ENCODE measurements around the gene SPIRE2.

The SPIRE2 gene

GRCh38 chr16:89827383-89828198 lies 684 bp upstream of the SPIRE2 start:
- no peaks in the 10 kb centered on the region for H3K9me3 ChIP-seq (ENCODE audit: control insufficient read depth, low read length)
- 10% methylated on average over 34 of the region's 43 CpGs for WGBS
- no peak overlapping the region for H3K23ac ChIP-seq (ENCODE audit: low read length in 2 of 2)
- DNase-seq = peak; percentile 91
- H2BK120ac ChIP-seq (ENCODE audit: low read depth, low read length) = peak overlapping the region; percentile 83
- H2AFZ ChIP-seq (ENCODE audit: low read depth, low read length) = peak overlapping the region; percentile 33
- no peak overlapping the region for H2BK5ac ChIP-seq (ENCODE audit: low read depth, low read length, poor library complexity, severe bottlenecking)
- H3K36me3 ChIP-seq (ENCODE audit: control insufficient read depth in 1 of 2, insufficient read depth in 2 of 2, low read depth in 1 of 2, low read length in 2 of 2) = peaks cover 0 to 4% of the 10 kb centered on the region in 2 experiments
- H3K9ac ChIP-seq (ENCODE audit: low read length) = peak overlapping the region; percentile 85
- H2BK12ac ChIP-seq (ENCODE audit: low read length in 2 of 2) = no peak overlapping the region
- no peak overlapping the region for H3K27ac ChIP-seq (ENCODE audit: low read length, poor library complexity, severe bottlenecking)
- peak overlapping the region; percentile 54 to 66 for H3K18ac ChIP-seq (ENCODE audit: low read depth in 1 of 2, low read length in 2 of 2)
- H3K4ac ChIP-seq (ENCODE audit: low read depth in 1 of 2, low read length in 2 of 2) = peak overlapping the region in 1 of 2 experiments; percentile 11
- H2BK15ac ChIP-seq (ENCODE audit: low read depth, poor library complexity, severe bottlenecking) = peak overlapping the region; percentile 67
- H3K4me1 ChIP-seq (ENCODE audit: control insufficient read depth, insufficient read depth, low read depth, low read length) = peaks cover 17% of the 10 kb centered on the region
- H3K79me1 ChIP-seq (replicated peaks; ENCODE audit: low read length, poor library complexity, severe bottlenecking) = no peaks in the 10 kb centered on the region
- H2AK5ac ChIP-seq (ENCODE audit: low read length, severe bottlenecking) = no peak overlapping the region
- H3K4me2 ChIP-seq (ENCODE audit: low read length, poor library complexity, severe bottlenecking) = peak overlapping the region; percentile 87
- peak overlapping the region; percentile 65 for H4K91ac ChIP-seq (ENCODE audit: low read length)
- no peak overlapping the region for H3K14ac ChIP-seq (ENCODE audit: low read length in 2 of 2)
- no peaks in the 10 kb centered on the region for H3K27me3 ChIP-seq (ENCODE audit: control insufficient read depth in 1 of 2, insufficient read depth in 1 of 2, low read length in 2 of 2)
- H4K8ac ChIP-seq (ENCODE audit: low read length) = peak overlapping the region; percentile 49
- peak overlapping the region; percentile 66 to 81 for H3K4me3 ChIP-seq (ENCODE audit: insufficient read depth in 1 of 2, low read depth in 1 of 2, low read length in 2 of 2)

- Histone ChIP-seq H3K9ac (ENCODE audit: low read length) (peak overlapping the region; percentile 41), H3K4me3 (ENCODE audit: insufficient read depth in 1 of 2, low read depth in 1 of 2, low read length in 2 of 2) (peak overlapping the region; percentile 66 to 73), H3K4ac (ENCODE audit: low read depth in 1 of 2, low read length in 2 of 2) (no peak overlapping the region), H3K4me1 (ENCODE audit: control insufficient read depth, insufficient read depth, low read depth, low read length) (peaks cover 19% of the 10 kb centered on the region), H3K79me1 (replicated peaks; ENCODE audit: low read length, poor library complexity, severe bottlenecking) (no peaks in the 10 kb centered on the region), H4K8ac (ENCODE audit: low read length) (no peak overlapping the region), H3K14ac (ENCODE audit: low read length in 2 of 2) (no peak overlapping the region), H3K18ac (ENCODE audit: low read depth in 1 of 2, low read length in 2 of 2) (peak overlapping the region in 1 of 2 experiments; percentile 29), H3K4me2 (ENCODE audit: low read length, poor library complexity, severe bottlenecking) (peak overlapping the region; percentile 93), H3K27me3 (ENCODE audit: control insufficient read depth in 1 of 2, insufficient read depth in 1 of 2, low read length in 2 of 2) (no peaks in the 10 kb centered on the region), H3K23ac (ENCODE audit: low read length in 2 of 2) (no peak overlapping the region), H2BK120ac (ENCODE audit: low read depth, low read length) (no peak overlapping the region), H2AFZ (ENCODE audit: low read depth, low read length) (no peak overlapping the region), H3K27ac (ENCODE audit: low read length, poor library complexity, severe bottlenecking) (no peak overlapping the region), H4K91ac (ENCODE audit: low read length) (no peak overlapping the region), H2BK15ac (ENCODE audit: low read depth, poor library complexity, severe bottlenecking) (no peak overlapping the region), H2BK5ac (ENCODE audit: low read depth, low read length, poor library complexity, severe bottlenecking) (no peak overlapping the region), H3K9me3 (ENCODE audit: control insufficient read depth, low read length) (no peaks in the 10 kb centered on the region), H2BK12ac (ENCODE audit: low read length in 2 of 2) (no peak overlapping the region), H2AK5ac (ENCODE audit: low read length, severe bottlenecking) (no peak overlapping the region), H3K36me3 (ENCODE audit: control insufficient read depth in 1 of 2, insufficient read depth in 2 of 2, low read depth in 1 of 2, low read length in 2 of 2) (peaks cover 0 to 7% of the 10 kb centered on the region in 2 experiments)
- 19% methylated on average over 21 of the region's 26 CpGs for WGBS
- no peak for DNase-seq
These were observed 775 bp downstream of the SPIRE2 start for GRCh38 chr16:89828870-89829629.

GRCh38 chr16:89829630-89830437 lies 1.6 kb downstream of the SPIRE2 start:
- no peak overlapping the region for H3K27ac ChIP-seq (ENCODE audit: low read length, poor library complexity, severe bottlenecking)
- WGBS = 86% methylated on average over 17 of the region's 17 CpGs
- no peak overlapping the region for H3K4me2 ChIP-seq (ENCODE audit: low read length, poor library complexity, severe bottlenecking)
- no peak for DNase-seq
- no peak overlapping the region for H4K8ac ChIP-seq (ENCODE audit: low read length)
- H2BK120ac ChIP-seq (ENCODE audit: low read depth, low read length) = no peak overlapping the region
- no peak overlapping the region for H2BK12ac ChIP-seq (ENCODE audit: low read length in 2 of 2)
- no peak overlapping the region for H2AK5ac ChIP-seq (ENCODE audit: low read length, severe bottlenecking)
- no peaks in the 10 kb centered on the region for H3K27me3 ChIP-seq (ENCODE audit: control insufficient read depth in 1 of 2, insufficient read depth in 1 of 2, low read length in 2 of 2)
- H2BK5ac ChIP-seq (ENCODE audit: low read depth, low read length, poor library complexity, severe bottlenecking) = no peak overlapping the region
- H3K36me3 ChIP-seq (ENCODE audit: control insufficient read depth in 1 of 2, insufficient read depth in 2 of 2, low read depth in 1 of 2, low read length in 2 of 2) = peaks cover 0 to 7% of the 10 kb centered on the region in 2 experiments
- no peak overlapping the region for H4K91ac ChIP-seq (ENCODE audit: low read length)
- no peak overlapping the region for H2BK15ac ChIP-seq (ENCODE audit: low read depth, poor library complexity, severe bottlenecking)
- H3K9me3 ChIP-seq (ENCODE audit: control insufficient read depth, low read length) = no peaks in the 10 kb centered on the region
- H3K18ac ChIP-seq (ENCODE audit: low read depth in 1 of 2, low read length in 2 of 2) = no peak overlapping the region
- H3K14ac ChIP-seq (ENCODE audit: low read length in 2 of 2) = no peak overlapping the region
- no peaks in the 10 kb centered on the region for H3K79me1 ChIP-seq (replicated peaks; ENCODE audit: low read length, poor library complexity, severe bottlenecking)
- H3K4ac ChIP-seq (ENCODE audit: low read depth in 1 of 2, low read length in 2 of 2) = no peak overlapping the region
- H3K4me1 ChIP-seq (ENCODE audit: control insufficient read depth, insufficient read depth, low read depth, low read length) = peaks cover 19% of the 10 kb centered on the region
- H3K23ac ChIP-seq (ENCODE audit: low read length in 2 of 2) = no peak overlapping the region
- H3K9ac ChIP-seq (ENCODE audit: low read length) = no peak overlapping the region
- H3K4me3 ChIP-seq (ENCODE audit: insufficient read depth in 1 of 2, low read depth in 1 of 2, low read length in 2 of 2) = no peak overlapping the region
- no peak overlapping the region for H2AFZ ChIP-seq (ENCODE audit: low read depth, low read length)
